Peyer's patch (tissue), 4 donors: ENCODE data around the gene SRGAP1. TPM values are rescaled to one million over a fixed set of nuclear protein-coding genes. Genes with fewer than 3 reads are reported as not detected.

Experiments
- DNase-seq, 3 donors: peaks; one replicate each; pipeline ENCODE4 v3.0.0-alpha.2; 2017 to 2019
- H3K27ac ChIP-seq, 4 donors: fragments of 200-600 bp; sonication (generic); one replicate each; pipeline ENCODE4 v1.5.1; 2016 to 2019
- H3K27me3 ChIP-seq, 2 donors: fragments of 200-600 bp; sonication (generic); one replicate each; pipeline ENCODE4 v1.5.1; 2019
- H3K36me3 ChIP-seq, 3 donors: fragments of 200-600 bp; sonication (generic); one replicate each; pipeline ENCODE4 v1.5.1; 2016 to 2019
- H3K4me1 ChIP-seq, 4 donors: fragments of 200-600 bp; sonication (generic); one replicate each; pipeline ENCODE4 v1.5.1; 2016 to 2019
- H3K4me3 ChIP-seq, 4 donors: fragments of 200-600 bp; sonication (generic); 1 replicate in 3 of 4; 2 replicates in 1 of 4; pipeline ENCODE4 v1.5.1; 2016 to 2019; ENCODE audit warnings: mild to moderate bottlenecking in 1 of 4
- H3K9me3 ChIP-seq, 4 donors: fragments of 200-600 bp; sonication (generic); one replicate each; pipeline ENCODE4 v1.5.1; 2016 to 2019; ENCODE audit warnings: mild to moderate bottlenecking in 1 of 4
- POLR2A ChIP-seq, 2 donors: fragments of 450-650 bp; IDR thresholded peaks; one replicate each; pipeline ENCODE4 v1.5.1; 2017; ENCODE audit warnings: antibody characterized with exemption in 2 of 2, mild to moderate bottlenecking in 2 of 2, moderate library complexity in 2 of 2
- total RNA-seq, 4 donors: library from RNA; depleted of rRNA; stranded (reverse); fragments of >200 nt; gene quantifications; one replicate each; pipeline ENCODE4 v1.1.0, GENCODE V29; 2016
- TF ChIP-seq, protein P1 (sequence below), 6 experiments: fragments of 450-650 bp in 4 of 6; fragments of 200-600 bp in 2 of 6; sonication (generic) in 1 of 6; IDR thresholded peaks; one replicate each; pipeline ENCODE4 v1.5.1; 2017 to 2019; ENCODE audit warnings: antibody characterized with exemption in 6 of 6, mild to moderate bottlenecking in 3 of 6, moderate library complexity in 1 of 6

SRGAP1 gene
- total RNA-seq, 4 donors from 2014 or later, result 5.8 to 92.4 (median 16.4) TPM

DNA sequence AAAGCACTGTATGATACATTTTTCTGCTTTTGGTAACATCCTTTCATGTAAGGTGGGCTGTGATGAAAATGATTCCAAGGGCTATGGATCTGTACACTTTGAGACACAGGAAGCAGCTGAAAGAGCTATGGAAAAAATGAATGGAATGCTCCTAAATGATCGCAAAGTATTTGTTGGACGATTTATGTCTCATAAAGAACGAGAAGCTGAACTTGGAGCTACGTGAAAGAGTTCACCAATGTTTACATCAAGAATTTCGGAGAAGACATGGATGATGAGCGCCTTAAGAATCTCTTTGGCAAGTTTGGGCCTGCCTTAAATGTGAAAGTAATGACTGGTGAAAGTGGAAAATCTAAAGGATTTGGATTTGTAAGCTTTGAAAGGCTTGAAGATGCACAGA lies 22.1 kb upstream of the SRGAP1 start:
- Histone ChIP-seq H3K36me3 (no peaks in the 10 kb centered on the region), H3K27me3 (no peaks in the 10 kb centered on the region), H3K4me3 (peak overlapping the region in 1 of 4 donors; percentile 43), H3K27ac (peak overlapping the region in 1 of 4 donors; percentile 17), H3K9me3 (no peaks in the 10 kb centered on the region), H3K4me1 (no peaks in the 10 kb centered on the region)
- DNase-seq, result no peak
- TF ChIP-seq, protein P1, sequence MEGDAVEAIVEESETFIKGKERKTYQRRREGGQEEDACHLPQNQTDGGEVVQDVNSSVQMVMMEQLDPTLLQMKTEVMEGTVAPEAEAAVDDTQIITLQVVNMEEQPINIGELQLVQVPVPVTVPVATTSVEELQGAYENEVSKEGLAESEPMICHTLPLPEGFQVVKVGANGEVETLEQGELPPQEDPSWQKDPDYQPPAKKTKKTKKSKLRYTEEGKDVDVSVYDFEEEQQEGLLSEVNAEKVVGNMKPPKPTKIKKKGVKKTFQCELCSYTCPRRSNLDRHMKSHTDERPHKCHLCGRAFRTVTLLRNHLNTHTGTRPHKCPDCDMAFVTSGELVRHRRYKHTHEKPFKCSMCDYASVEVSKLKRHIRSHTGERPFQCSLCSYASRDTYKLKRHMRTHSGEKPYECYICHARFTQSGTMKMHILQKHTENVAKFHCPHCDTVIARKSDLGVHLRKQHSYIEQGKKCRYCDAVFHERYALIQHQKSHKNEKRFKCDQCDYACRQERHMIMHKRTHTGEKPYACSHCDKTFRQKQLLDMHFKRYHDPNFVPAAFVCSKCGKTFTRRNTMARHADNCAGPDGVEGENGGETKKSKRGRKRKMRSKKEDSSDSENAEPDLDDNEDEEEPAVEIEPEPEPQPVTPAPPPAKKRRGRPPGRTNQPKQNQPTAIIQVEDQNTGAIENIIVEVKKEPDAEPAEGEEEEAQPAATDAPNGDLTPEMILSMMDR (IDR thresholded peaks at IDR 0.05), result no peak
- no peak for TF ChIP-seq POLR2A (IDR thresholded peaks at IDR 0.05)

DNA sequence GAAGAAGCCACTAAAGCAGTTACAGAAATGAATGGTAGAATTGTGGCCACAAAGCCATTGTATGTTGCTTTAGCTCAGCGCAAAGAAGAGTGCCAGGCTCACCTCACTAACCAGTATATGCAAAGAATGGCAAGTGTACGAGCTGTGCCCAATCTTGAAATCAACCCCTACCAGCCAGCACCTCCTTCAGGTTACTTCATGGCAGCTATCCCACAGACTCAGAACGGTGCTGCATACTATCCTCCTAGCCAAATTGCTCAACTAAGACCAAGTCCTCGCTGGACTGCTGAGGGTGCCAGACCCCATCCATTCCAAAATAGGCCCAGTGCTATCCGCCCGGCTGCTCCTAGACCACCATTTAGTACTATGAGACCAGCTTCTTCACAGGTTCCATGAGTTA lies 21.5 kb upstream of the SRGAP1 start:
- no peak overlapping the region for H3K27ac ChIP-seq
- H3K9me3 ChIP-seq, result no peaks in the 10 kb centered on the region
- no peak for DNase-seq
- TF ChIP-seq POLR2A (IDR thresholded peaks at IDR 0.05), result no peak
- TF ChIP-seq, protein P1 (IDR thresholded peaks at IDR 0.05), result no peak
- H3K27me3 ChIP-seq, result no peaks in the 10 kb centered on the region
- H3K36me3 ChIP-seq, result no peaks in the 10 kb centered on the region
- H3K4me1 ChIP-seq, result no peaks in the 10 kb centered on the region
- H3K4me3 ChIP-seq, result no peak overlapping the region

DNA sequence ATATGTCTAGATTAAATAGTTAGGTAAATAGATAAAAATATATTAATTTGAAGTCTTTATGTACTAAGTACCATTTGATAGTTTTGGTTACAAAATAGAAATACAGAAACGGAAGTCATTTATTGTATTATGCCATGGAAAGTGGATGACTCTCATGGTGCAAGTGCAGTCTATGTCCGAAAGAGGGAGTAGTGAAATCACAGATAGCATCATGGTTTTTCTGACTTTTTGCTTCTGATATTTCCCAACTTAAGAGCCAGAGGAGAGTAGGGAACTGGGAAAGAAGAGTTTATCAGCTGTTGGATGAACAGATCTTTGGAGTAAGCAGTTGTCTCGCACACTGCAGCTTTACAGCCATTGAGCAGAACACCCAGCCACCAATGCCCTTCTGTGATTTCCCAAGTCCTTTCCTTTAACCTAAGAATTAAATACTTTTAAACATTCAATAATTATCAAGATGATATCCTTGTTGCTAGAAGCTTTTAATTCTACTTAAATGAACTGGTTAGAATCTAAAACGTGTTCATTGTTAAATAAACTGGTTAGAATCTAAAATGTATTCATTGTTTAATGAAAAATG lies 18.4 kb upstream of the SRGAP1 start:
- no peak for TF ChIP-seq POLR2A (IDR thresholded peaks at IDR 0.05)
- TF ChIP-seq, protein P1 (IDR thresholded peaks at IDR 0.05), result peak in 5 of 6 experiments; percentile 50 to 76 (median 73)
- H3K4me1 ChIP-seq, result no peaks in the 10 kb centered on the region
- no peaks in the 10 kb centered on the region for H3K9me3 ChIP-seq
- no peak overlapping the region for H3K4me3 ChIP-seq
- H3K36me3 ChIP-seq, result no peaks in the 10 kb centered on the region
- no peaks in the 10 kb centered on the region for H3K27me3 ChIP-seq
- no peak for DNase-seq
- H3K27ac ChIP-seq, result no peak overlapping the region

DNA sequence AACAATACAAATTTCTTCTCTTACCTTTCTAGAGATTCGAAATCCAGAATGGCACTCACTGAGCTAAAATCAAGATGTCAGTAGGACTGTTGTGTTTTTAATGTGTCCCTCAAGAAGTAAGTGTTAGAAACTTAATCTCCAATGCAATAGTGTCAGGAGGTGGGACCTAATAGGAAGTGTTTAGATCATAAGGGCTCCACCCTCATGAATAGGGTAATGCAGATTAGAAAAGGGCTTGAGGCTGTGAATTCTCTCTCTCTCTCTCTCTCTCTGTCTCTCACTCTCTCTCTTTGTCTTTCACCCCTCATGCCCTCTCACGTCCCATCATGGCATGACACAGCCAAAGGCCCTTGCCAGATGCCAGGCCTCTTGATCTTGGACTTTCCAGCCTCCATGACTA lies 15.6 kb upstream of the SRGAP1 start:
- no peak for DNase-seq

DNA sequence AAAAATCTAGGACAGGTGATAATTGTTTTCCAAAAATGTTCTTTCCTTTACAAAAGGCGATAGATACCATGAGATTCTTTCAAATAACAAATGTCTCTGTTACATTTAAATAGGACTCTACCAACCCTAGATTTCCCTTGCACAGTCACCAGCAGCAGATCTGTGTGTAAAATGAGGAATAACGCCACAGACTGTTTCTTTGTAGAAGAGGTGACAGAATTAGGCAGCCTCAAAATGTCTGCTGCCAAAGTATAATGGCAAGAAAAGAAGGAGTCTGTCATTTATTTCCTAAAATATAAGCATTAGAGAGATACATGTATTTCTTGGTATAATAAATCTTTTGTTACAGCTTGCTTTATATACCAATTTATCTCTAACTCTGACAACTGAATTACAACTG lies 8.5 kb upstream of the SRGAP1 start:
- no peak for DNase-seq
- H3K4me1 ChIP-seq, result no peaks in the 10 kb centered on the region
- H3K27me3 ChIP-seq, result no peaks in the 10 kb centered on the region
- TF ChIP-seq POLR2A (IDR thresholded peaks at IDR 0.05), result no peak
- TF ChIP-seq, protein P1 (IDR thresholded peaks at IDR 0.05), result no peak
- no peaks in the 10 kb centered on the region for H3K36me3 ChIP-seq
- H3K9me3 ChIP-seq, result no peaks in the 10 kb centered on the region
- H3K4me3 ChIP-seq, result no peak overlapping the region
- H3K27ac ChIP-seq, result no peak overlapping the region

More for the DNA sequence above, 15.6 kb upstream of the SRGAP1 start:
- Histone ChIP-seq H3K4me1 (no peaks in the 10 kb centered on the region), H3K27ac (no peak overlapping the region), H3K36me3 (no peaks in the 10 kb centered on the region), H3K9me3 (no peaks in the 10 kb centered on the region), H3K27me3 (no peaks in the 10 kb centered on the region), H3K4me3 (no peak overlapping the region)
- no peak for TF ChIP-seq POLR2A (IDR thresholded peaks at IDR 0.05)
- TF ChIP-seq, protein P1 (IDR thresholded peaks at IDR 0.05), result no peak

DNA sequence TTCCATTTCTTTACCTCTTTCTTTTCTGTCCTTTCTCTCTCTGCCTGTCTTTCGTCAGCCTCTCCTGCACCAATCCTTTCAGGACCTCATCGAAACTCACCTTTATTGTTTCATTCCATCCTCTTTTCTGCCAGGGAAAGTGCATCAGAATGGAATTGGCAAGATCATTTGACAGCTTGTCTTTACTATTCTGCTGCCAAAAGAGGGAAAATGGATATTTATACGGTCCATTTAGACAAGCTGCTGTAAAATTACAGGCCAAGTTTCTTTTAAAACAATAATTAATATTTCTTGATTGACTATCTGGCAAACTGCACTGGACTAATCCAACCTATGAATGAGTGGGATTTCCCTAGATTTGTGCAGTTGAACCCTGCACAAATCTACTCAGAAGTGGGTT lies 7.6 kb upstream of the SRGAP1 start:
- no peaks in the 10 kb centered on the region for H3K27me3 ChIP-seq
- no peak for DNase-seq
- TF ChIP-seq POLR2A (IDR thresholded peaks at IDR 0.05), result no peak
- TF ChIP-seq, protein P1 (IDR thresholded peaks at IDR 0.05), result no peak
- H3K9me3 ChIP-seq, result no peaks in the 10 kb centered on the region
- H3K36me3 ChIP-seq, result no peaks in the 10 kb centered on the region
- no peak overlapping the region for H3K27ac ChIP-seq
- H3K4me1 ChIP-seq, result no peaks in the 10 kb centered on the region
- H3K4me3 ChIP-seq, result no peak overlapping the region
